ENCODE data around the gene GAS6.

GRCh38 chr13:113815151-113816058, 48.5 kb downstream of the GAS6 start:
- no peak for TF ChIP-seq CTCF (IDR thresholded peaks at IDR 0.05)
- no peak for TF ChIP-seq POLR2A (IDR thresholded peaks at IDR 0.05)

All from adrenal gland (tissue), 5 donors.